HG02840 (cell line): ENCODE data around the gene COL5A3.
"Not testable (repeated sequence)": the region's sequence is repeated elsewhere in the genome, so short reads cannot be mapped to it uniquely, and the experiment has no call there.

Experiments used
- ATAC-seq: cut with Tn5 transposase; IDR thresholded peaks from one replicate; pipeline ENCODE4 v1.9.1; 2021; ENCODE audit warnings: mild to moderate bottlenecking, moderate library complexity, moderate number of reproducible peaks; ENCODE audit not compliant: unreplicated experiment, low FRiP score

Gene COL5A3

GRCh38 chr19:9941671-9942070, 68.6 kb downstream of the COL5A3 start:
- ATAC-seq, result no peak

- no peak for ATAC-seq
Observed at GRCh38 chr19:9941231-9941630, 69.1 kb downstream of the COL5A3 start.

GRCh38 chr19:9940778-9941177, 69.5 kb downstream of the COL5A3 start:
- ATAC-seq, result no peak

DNA sequence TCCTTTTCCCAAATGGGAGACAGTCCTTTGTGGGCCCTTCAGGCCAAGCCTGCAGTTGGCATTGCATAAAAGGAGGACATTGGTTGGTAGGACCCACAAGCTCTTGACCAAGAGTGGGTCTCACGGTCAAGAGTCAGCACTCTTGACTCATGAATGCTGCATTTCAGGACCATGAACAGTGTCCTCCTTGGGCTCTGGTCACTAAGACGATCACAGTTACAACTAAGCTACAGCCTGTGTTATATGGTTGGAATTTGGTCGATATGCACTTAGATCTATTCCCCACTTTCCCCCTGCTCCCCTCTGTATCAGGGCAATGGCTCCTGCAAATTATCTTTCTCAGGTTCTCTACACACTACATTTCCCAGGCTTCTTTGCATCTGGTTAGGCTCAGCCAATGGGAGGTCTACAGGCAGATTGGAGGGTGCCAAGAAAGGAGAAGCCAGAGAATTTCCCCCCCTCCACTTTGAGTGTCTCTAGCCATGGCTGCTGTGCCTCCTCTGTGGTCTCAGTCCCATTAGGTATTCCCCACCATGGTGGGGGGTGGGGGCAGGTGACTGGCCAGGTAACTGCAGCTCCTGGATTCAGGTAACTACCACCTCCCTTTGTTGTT, 70.9 kb downstream of the COL5A3 start:
- ATAC-seq, result no peak

GRCh38 chr19:9937001-9937411, 73.3 kb downstream of the COL5A3 start:
- ATAC-seq, result no peak

DNA sequence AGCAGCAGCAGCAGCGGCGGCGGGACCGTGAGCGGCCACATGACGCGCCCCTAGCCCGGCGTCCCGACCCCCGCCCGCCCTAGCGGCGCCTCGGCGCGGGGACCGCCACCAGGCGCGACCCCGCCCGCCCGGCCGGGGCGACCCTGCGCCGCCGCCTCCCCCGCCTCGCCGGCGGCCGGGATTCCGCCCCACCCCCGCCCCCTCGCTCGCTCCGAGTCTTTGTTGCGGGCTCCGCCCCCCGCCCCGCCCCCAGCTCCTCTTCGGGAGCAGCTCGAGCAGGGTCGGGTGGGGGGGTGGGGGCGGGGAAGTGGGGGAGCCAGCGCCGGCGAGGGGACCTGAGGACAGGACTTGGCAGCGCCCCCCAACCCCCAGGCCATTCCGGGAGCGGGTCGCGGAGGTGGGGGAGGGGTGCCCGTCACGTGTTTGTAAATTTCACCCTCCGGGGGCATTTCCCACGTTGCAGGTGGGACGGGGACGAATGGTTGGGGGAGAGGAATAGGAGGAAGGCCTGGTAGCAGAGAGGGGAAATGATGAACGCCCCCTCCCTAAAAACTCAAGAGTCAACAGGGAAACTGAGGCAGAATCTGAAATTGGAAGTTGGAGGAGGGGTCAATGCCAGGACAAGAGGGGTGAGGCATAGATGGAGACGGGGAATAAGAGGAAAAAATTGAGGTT, 73.8 kb downstream of the COL5A3 start, which contains the start of gene OLFM2:
TSS of gene OLFM2 (minus strand) at position 190 of the 675 bp plus-strand sequence. CDS start at position 41, 149 bp downstream.
- no peak for ATAC-seq

DNA sequence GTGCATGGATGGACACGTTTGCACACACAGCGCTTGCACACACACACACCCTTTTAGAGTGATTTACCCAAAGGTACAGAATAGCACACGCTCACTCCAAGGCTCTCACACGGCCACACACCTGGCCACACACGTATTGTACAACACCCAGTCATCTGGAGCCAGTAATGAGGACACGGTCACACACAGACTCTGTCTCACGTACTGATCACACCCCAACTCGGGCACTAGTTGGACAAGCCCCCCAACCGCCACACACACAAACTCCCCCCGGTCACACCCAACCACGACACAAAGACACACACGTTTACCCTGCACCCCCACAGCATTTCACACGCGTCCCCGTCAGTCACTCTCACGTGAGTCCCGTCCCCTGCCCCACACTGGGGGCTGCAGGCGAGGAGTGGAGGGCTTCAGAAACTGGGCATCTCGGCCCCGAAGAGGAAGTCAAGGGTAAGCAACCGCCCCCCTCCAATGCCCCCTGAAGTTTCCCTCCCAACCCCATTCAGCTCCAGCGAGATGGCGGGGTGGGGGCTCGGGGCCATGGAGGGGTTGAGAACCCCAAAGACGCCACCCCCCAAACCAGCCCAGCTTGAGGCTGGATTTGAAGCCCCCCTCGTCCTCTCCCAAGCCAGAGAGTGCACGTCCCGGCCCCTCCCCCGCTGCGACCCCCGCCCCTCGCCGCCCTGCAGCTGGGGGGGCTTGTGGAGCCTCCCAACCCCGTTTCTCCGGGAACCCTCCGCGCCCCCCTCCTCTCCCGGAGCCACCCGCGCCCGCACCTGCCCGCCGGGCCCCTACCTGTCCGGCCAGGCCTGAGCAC, 74.6 kb downstream of the COL5A3 start:
- no peak for ATAC-seq

DNA sequence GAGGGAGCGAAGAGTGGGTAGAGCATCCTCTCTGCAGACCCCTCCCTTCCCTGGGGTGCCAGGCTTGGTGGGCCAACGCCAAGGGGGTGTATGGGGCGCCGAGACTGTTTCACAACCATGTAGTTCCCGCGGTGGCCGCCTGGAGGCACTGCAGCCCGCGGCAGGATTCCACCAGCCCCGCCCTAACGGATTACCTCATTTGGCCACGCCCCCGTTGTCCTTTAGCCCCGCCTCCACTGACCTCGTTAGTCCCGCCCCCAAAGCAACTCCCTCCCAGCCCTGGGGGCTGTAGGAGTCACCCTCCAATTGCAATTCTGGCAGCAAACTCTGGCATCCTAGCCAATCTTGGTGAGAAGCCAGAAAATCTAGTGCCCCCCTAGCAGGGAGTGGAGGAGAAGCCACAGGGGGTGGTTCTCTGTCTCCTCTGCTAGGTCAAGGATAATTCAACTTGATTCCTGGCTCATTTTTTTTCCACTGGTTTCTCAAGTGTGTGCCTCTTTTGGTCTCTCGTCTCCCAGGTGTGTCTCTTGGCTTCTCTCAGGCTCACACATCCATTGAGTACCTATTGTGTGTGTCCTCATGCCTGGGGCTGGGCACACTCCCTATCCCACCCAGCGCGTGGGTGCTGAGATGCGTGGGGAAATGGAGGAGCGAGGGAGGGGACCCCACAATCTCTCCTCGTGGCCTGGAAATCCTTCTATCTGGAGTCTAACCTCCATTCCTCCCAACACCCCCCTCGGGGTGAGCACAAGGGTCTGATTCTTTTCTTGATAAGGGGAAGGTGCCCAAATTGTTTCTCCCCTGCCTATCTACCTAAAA, 76.0 kb downstream of the COL5A3 start:
- ATAC-seq, result no peak

GRCh38 chr19:9932835-9933234, 77.5 kb downstream of the COL5A3 start:
- ATAC-seq, result no peak

GRCh38 chr19:9931629-9932028, 78.7 kb downstream of the COL5A3 start:
- no peak for ATAC-seq

DNA sequence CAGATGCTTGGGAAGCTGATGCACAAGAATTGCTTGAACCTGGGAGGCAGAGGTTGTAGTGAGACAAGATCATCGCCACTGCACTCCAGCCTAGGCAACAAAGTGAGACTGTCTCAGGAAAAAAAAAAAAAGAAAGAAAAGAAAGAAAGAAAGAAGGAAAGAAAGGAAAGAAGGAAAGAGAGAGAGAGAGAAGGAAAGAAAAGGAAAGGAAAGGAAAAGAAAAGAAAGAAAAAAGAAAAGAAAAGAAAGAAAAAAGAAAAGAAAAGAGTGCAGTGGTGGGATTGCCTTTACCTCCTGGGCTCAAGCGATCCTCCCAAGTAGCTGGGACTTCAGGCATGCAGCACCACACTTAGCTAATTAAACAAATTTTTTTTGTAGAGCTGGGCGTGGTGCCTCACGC, 86.9 kb downstream of the COL5A3 start:
- ATAC-seq, result no peak

DNA sequence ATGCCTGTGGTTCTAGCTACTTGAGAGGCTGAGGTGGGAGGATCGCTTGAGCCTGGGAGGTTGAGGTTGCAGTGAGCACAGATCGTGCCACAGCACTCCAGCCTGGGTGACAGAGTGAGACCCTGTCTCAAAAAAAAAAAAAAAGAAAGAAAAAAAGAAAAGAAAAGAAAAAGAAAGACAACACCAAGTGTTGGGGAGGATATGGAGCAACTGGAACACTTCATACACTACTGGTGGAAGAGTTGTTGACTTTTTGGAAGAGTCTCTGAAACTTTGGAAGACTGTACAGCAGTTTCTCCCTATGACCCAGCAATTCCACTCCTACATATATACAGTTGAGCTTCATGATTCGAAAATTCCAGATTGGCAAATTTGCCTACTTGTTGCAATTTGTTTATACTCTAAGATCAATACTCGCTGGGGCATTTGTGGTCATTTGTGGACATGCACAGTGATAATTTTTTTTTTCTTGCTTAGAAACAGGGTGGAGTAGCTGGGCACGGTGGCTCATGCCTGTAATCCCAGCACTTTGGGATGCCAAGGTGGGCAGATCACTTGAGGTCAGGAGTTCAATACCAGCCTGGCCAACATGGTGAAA, 87.4 kb downstream of the COL5A3 start:
- ATAC-seq, result not testable (repeated sequence)

- no peak for ATAC-seq
Observed at GRCh38 chr19:9917321-9917720, 93.0 kb downstream of the COL5A3 start.

- ATAC-seq, result no peak
Observed at GRCh38 chr19:9916719-9917118, 93.6 kb downstream of the COL5A3 start.

- no peak for ATAC-seq
Observed at GRCh38 chr19:9914315-9915207, 95.7 kb downstream of the COL5A3 start.

GRCh38 chr19:9914001-9914314, 96.3 kb downstream of the COL5A3 start:
- ATAC-seq, result no peak

GRCh38 chr19:9913237-9914000, 96.9 kb downstream of the COL5A3 start:
- no peak for ATAC-seq

- ATAC-seq, result no peak
Observed at GRCh38 chr19:9912551-9913236, 97.6 kb downstream of the COL5A3 start.
